Measurements from ENCODE around the gene FSHR.

Gene FSHR

DNA sequence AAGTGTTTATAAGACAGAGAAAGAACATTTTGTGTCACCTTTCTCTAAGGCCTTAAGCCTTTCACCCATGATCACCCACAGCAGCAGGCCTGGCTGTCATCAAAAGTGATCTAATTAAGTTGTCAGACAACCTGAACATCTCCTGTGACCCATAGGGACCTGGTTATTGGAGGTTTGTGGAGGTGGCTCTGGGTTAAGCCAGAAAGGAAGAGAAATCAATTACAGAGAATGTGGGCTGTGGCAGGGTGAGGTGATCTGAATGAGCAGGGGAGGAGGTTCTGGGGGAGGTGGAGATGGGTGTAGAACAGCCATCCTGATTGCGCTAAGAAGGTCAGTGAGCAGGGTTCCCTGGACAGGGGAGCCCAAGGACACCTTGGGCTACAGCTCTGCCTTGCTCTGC is 170.8 kb downstream of the FSHR start:
- H3K4me3 ChIP-seq (ENCODE audit: low read depth in 1 of 5, low read length in 5 of 5): no peak overlapping the region
- H3K9me3 ChIP-seq (ENCODE audit: control insufficient read depth in 5 of 5, low read length in 5 of 5): no peaks in the 10 kb centered on the region
- H3K36me3 ChIP-seq (ENCODE audit: control insufficient read depth in 5 of 5, insufficient read depth in 5 of 5, low read length in 5 of 5): no peaks in the 10 kb centered on the region
- H3K9ac ChIP-seq (ENCODE audit: low read length in 5 of 5): no peak overlapping the region
- no peak overlapping the region for H3K27ac ChIP-seq (ENCODE audit: low read depth, low read length)
- no peaks in the 10 kb centered on the region for H3K27me3 ChIP-seq (ENCODE audit: control insufficient read depth in 5 of 5, insufficient read depth in 4 of 5, low read length in 5 of 5)
- H3K4me1 ChIP-seq (ENCODE audit: control insufficient read depth in 5 of 5, insufficient read depth in 5 of 5, low read length in 5 of 5): no peaks in the 10 kb centered on the region

DNA sequence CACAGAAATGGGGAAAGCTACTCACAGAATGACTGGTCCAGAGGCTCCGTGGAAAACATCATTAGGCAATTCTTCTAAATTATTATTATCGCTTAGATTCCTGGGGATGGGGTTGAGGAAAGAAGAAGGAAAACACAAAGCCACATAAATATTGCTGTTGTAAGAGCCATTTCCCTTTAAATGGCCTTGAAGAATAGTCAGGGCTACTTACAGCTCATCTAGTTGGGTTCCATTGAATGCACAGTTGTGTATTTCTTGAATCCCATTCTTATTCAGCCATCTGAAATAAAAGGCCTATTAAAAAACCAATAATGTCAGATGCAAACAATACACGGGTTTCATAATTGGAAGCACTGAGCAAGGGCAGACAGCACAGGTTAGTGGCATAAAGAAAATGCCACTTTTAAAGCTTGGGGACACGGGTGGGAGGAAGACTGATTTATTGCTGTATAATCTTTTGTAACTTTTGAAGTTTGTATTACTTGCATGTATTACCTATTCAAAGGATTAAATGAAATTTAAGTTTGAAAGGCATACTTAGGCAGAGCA is 171.4 kb downstream of the FSHR start:
- Histone ChIP-seq H3K4me3 (ENCODE audit: low read depth in 1 of 5, low read length in 5 of 5) (no peak overlapping the region), H3K9me3 (ENCODE audit: control insufficient read depth in 5 of 5, low read length in 5 of 5) (no peaks in the 10 kb centered on the region), H3K4me1 (ENCODE audit: control insufficient read depth in 5 of 5, insufficient read depth in 5 of 5, low read length in 5 of 5) (no peaks in the 10 kb centered on the region), H3K36me3 (ENCODE audit: control insufficient read depth in 5 of 5, insufficient read depth in 5 of 5, low read length in 5 of 5) (no peaks in the 10 kb centered on the region), H3K27ac (ENCODE audit: low read depth, low read length) (no peak overlapping the region), H3K27me3 (ENCODE audit: control insufficient read depth in 5 of 5, insufficient read depth in 4 of 5, low read length in 5 of 5) (no peaks in the 10 kb centered on the region), H3K9ac (ENCODE audit: low read length in 5 of 5) (no peak overlapping the region)

GRCh38 chr2:48980846-48981245 is 173.5 kb downstream of the FSHR start:
- Histone ChIP-seq H3K9me3 (ENCODE audit: control insufficient read depth in 5 of 5, low read length in 5 of 5) (no peaks in the 10 kb centered on the region), H3K36me3 (ENCODE audit: control insufficient read depth in 5 of 5, insufficient read depth in 5 of 5, low read length in 5 of 5) (no peaks in the 10 kb centered on the region), H3K9ac (ENCODE audit: low read length in 5 of 5) (no peak overlapping the region)

DNA sequence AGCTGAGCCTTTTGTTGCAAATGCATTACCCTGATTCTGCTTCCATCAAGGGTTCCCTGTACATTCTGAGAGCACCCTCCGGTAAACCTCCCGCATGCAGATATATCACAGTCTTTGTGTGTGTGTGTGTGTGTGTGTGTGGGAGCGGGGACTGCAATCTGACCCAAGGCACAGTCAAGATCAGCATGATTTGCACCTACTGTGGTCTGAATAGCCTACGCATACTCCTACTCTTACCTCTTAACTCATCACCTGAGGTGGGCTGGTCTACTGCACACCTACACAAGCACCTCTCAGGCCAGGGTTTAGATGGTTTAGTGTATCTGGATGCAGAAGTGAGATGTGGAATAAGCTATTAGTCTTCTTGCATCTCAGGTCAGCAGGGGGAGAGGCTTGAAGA is 174.6 kb downstream of the FSHR start:
- Histone ChIP-seq H3K4me1 (ENCODE audit: control insufficient read depth in 5 of 5, insufficient read depth in 5 of 5, low read length in 5 of 5) (no peaks in the 10 kb centered on the region), H3K9ac (ENCODE audit: low read length in 5 of 5) (no peak overlapping the region), H3K4me3 (ENCODE audit: low read depth in 1 of 5, low read length in 5 of 5) (no peak overlapping the region), H3K36me3 (ENCODE audit: control insufficient read depth in 5 of 5, insufficient read depth in 5 of 5, low read length in 5 of 5) (no peaks in the 10 kb centered on the region), H3K27ac (ENCODE audit: low read depth, low read length) (no peak overlapping the region), H3K9me3 (ENCODE audit: control insufficient read depth in 5 of 5, low read length in 5 of 5) (no peaks in the 10 kb centered on the region), H3K27me3 (ENCODE audit: control insufficient read depth in 5 of 5, insufficient read depth in 4 of 5, low read length in 5 of 5) (no peaks in the 10 kb centered on the region)

More at GRCh38 chr2:48980846-48981245, 173.5 kb downstream of the FSHR start:
- no peak overlapping the region for H3K27ac ChIP-seq (ENCODE audit: low read depth, low read length)
- no peak overlapping the region for H3K4me3 ChIP-seq (ENCODE audit: low read depth in 1 of 5, low read length in 5 of 5)
- H3K4me1 ChIP-seq (ENCODE audit: control insufficient read depth in 5 of 5, insufficient read depth in 5 of 5, low read length in 5 of 5): no peaks in the 10 kb centered on the region
- H3K27me3 ChIP-seq (ENCODE audit: control insufficient read depth in 5 of 5, insufficient read depth in 4 of 5, low read length in 5 of 5): no peaks in the 10 kb centered on the region

DNA sequence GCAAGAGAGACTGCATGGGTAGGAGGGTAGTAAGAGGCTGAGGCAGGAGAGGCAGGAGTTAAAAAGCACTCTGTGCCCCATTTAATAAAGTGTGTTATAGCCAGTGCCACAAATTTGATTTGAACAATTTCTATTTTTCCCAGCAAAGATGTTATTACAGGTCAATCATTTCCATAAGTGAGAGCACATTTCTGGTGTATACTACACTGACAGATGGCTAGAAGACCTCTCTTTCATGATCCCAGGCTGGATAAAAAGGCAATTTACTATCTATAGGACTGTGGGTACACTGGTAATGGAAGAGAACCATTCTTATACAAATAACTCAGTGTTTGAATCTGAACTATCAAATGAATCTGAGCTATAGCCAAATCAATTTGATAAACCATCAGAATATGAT is 176.2 kb downstream of the FSHR start:
- Histone ChIP-seq H3K36me3 (ENCODE audit: control insufficient read depth in 5 of 5, insufficient read depth in 5 of 5, low read length in 5 of 5) (no peaks in the 10 kb centered on the region), H3K4me3 (ENCODE audit: low read depth in 1 of 5, low read length in 5 of 5) (no peak overlapping the region), H3K4me1 (ENCODE audit: control insufficient read depth in 5 of 5, insufficient read depth in 5 of 5, low read length in 5 of 5) (no peaks in the 10 kb centered on the region), H3K27ac (ENCODE audit: low read depth, low read length) (no peak overlapping the region), H3K9me3 (ENCODE audit: control insufficient read depth in 5 of 5, low read length in 5 of 5) (no peaks in the 10 kb centered on the region), H3K9ac (ENCODE audit: low read length in 5 of 5) (no peak overlapping the region), H3K27me3 (ENCODE audit: control insufficient read depth in 5 of 5, insufficient read depth in 4 of 5, low read length in 5 of 5) (no peaks in the 10 kb centered on the region)

DNA sequence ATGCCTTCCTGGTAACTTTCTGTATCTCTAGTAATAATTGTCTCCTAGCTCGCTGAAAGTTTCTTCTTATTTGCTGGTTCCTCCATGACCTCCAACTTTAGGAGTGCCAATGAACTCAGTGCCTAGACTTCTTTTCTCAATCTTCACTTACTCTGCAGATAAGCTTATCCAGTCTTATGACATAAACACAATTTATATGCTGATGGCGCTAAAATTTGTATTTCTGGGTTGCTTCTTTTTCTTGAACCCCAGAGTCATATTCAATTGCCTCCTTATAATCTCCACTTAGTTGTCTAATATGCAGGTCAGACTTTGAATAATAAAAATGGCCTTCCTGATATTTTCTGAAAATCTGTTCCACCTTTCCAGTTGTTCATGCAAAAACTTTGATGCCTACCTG is 182.5 kb downstream of the FSHR start:
- H3K36me3 ChIP-seq (ENCODE audit: control insufficient read depth in 5 of 5, insufficient read depth in 5 of 5, low read length in 5 of 5): no peaks in the 10 kb centered on the region
- H3K4me1 ChIP-seq (ENCODE audit: control insufficient read depth in 5 of 5, insufficient read depth in 5 of 5, low read length in 5 of 5): no peaks in the 10 kb centered on the region
- no peak overlapping the region for H3K4me3 ChIP-seq (ENCODE audit: low read depth in 1 of 5, low read length in 5 of 5)
- no peak overlapping the region for H3K27ac ChIP-seq (ENCODE audit: low read depth, low read length)
- H3K27me3 ChIP-seq (ENCODE audit: control insufficient read depth in 5 of 5, insufficient read depth in 4 of 5, low read length in 5 of 5): no peaks in the 10 kb centered on the region
- no peak overlapping the region for H3K9ac ChIP-seq (ENCODE audit: low read length in 5 of 5)
- H3K9me3 ChIP-seq (ENCODE audit: control insufficient read depth in 5 of 5, low read length in 5 of 5): no peaks in the 10 kb centered on the region

- H3K27me3 ChIP-seq (ENCODE audit: control insufficient read depth in 5 of 5, insufficient read depth in 4 of 5, low read length in 5 of 5): no peaks in the 10 kb centered on the region
- H3K9ac ChIP-seq (ENCODE audit: low read length in 5 of 5): no peak overlapping the region
- no peak overlapping the region for H3K27ac ChIP-seq (ENCODE audit: low read depth, low read length)
- H3K9me3 ChIP-seq (ENCODE audit: control insufficient read depth in 5 of 5, low read length in 5 of 5): no peaks in the 10 kb centered on the region
- no peaks in the 10 kb centered on the region for H3K4me1 ChIP-seq (ENCODE audit: control insufficient read depth in 5 of 5, insufficient read depth in 5 of 5, low read length in 5 of 5)
- no peaks in the 10 kb centered on the region for H3K36me3 ChIP-seq (ENCODE audit: control insufficient read depth in 5 of 5, insufficient read depth in 5 of 5, low read length in 5 of 5)
- no peak overlapping the region for H3K4me3 ChIP-seq (ENCODE audit: low read depth in 1 of 5, low read length in 5 of 5)
These were observed 186.3 kb downstream of the FSHR start for GRCh38 chr2:48968011-48968410.

DNA sequence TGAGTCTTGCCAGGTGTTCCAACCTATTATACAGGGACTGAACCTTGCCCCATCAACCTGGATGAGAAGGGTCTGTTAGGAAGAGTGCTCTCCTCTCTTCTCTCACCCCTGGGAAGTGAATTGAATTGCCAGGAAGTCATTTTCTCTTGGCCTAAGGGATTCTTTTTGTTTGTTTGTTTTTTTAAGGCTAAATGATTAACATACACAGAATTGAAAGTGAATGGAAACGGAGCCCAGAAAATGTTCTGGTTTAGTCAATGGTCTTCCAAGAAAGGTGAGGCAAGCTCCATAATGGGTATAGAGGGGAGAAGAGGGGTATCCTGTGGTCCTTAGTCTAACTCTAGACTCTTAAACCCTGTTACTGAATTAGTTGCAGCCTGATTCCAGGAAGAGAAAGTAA is 189.1 kb downstream of the FSHR start:
- H3K27me3 ChIP-seq (ENCODE audit: control insufficient read depth in 5 of 5, insufficient read depth in 4 of 5, low read length in 5 of 5): no peaks in the 10 kb centered on the region
- H3K9ac ChIP-seq (ENCODE audit: low read length in 5 of 5): no peak overlapping the region
- H3K4me1 ChIP-seq (ENCODE audit: control insufficient read depth in 5 of 5, insufficient read depth in 5 of 5, low read length in 5 of 5): peaks cover 0 to 13% (median 6%) of the 10 kb centered on the region in 5 donors
- no peaks in the 10 kb centered on the region for H3K36me3 ChIP-seq (ENCODE audit: control insufficient read depth in 5 of 5, insufficient read depth in 5 of 5, low read length in 5 of 5)
- no peaks in the 10 kb centered on the region for H3K9me3 ChIP-seq (ENCODE audit: control insufficient read depth in 5 of 5, low read length in 5 of 5)
- H3K4me3 ChIP-seq (ENCODE audit: low read depth in 1 of 5, low read length in 5 of 5): no peak overlapping the region
- H3K27ac ChIP-seq (ENCODE audit: low read depth, low read length): no peak overlapping the region

GRCh38 chr2:48961009-48961408 is 193.3 kb downstream of the FSHR start:
- H3K27me3 ChIP-seq (ENCODE audit: control insufficient read depth in 5 of 5, insufficient read depth in 4 of 5, low read length in 5 of 5): no peaks in the 10 kb centered on the region
- H3K9me3 ChIP-seq (ENCODE audit: control insufficient read depth in 5 of 5, low read length in 5 of 5): no peaks in the 10 kb centered on the region
- no peaks in the 10 kb centered on the region for H3K36me3 ChIP-seq (ENCODE audit: control insufficient read depth in 5 of 5, insufficient read depth in 5 of 5, low read length in 5 of 5)

DNA sequence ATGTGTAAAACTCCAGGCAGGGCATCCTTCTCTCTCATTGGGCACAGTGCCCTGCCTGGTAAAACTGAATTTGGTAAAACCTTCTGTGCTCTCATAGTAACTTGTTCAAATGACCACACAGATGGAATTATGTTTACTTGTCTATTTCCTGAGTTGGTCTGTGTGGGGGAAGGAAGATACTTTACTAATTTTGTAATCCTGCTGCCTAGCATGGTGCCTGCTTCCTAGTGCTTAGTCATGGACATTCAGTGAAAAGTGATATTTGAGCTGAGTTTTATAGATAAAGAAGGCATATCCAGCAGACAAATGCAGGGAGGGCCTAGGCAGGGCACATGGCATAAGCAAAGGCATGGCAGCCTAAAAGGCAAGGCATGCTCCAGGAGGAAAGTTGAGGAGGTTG is 199.4 kb downstream of the FSHR start:
- peaks cover 0 to 12% (median 9%) of the 10 kb centered on the region in 5 donors for H3K4me1 ChIP-seq (ENCODE audit: control insufficient read depth in 5 of 5, insufficient read depth in 5 of 5, low read length in 5 of 5)

More at GRCh38 chr2:48961009-48961408, 193.3 kb downstream of the FSHR start:
- H3K27ac ChIP-seq (ENCODE audit: low read depth, low read length): no peak overlapping the region
- no peak overlapping the region for H3K4me3 ChIP-seq (ENCODE audit: low read depth in 1 of 5, low read length in 5 of 5)
- H3K9ac ChIP-seq (ENCODE audit: low read length in 5 of 5): no peak overlapping the region
- H3K4me1 ChIP-seq (ENCODE audit: control insufficient read depth in 5 of 5, insufficient read depth in 5 of 5, low read length in 5 of 5): peaks cover 0 to 13% (median 6%) of the 10 kb centered on the region in 5 donors

DNA sequence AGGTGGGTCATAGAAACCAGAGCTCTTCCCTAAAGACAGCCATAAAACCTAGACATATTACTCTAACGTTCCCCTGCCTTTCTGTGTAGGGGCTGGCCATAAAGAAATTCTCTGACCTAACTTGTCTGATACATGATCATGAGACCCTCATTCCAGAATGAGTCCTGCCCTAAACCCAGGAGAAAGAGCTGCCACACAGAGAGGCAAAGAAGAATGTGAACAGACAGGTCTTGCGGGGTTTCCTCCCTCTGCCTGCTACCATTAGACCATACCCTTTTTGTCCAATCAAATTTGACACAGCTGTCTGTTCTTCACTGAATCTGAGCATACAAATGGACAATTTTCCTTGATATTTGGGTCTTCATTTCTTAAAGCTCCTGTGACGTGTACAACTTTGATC is 200.0 kb downstream of the FSHR start:
- Histone ChIP-seq H3K4me1 (ENCODE audit: control insufficient read depth in 5 of 5, insufficient read depth in 5 of 5, low read length in 5 of 5) (peaks cover 0 to 12% (median 9%) of the 10 kb centered on the region in 5 donors), H3K4me3 (ENCODE audit: low read depth in 1 of 5, low read length in 5 of 5) (no peak overlapping the region), H3K27ac (ENCODE audit: low read depth, low read length) (no peak overlapping the region), H3K9ac (ENCODE audit: low read length in 5 of 5) (no peak overlapping the region), H3K36me3 (ENCODE audit: control insufficient read depth in 5 of 5, insufficient read depth in 5 of 5, low read length in 5 of 5) (no peaks in the 10 kb centered on the region), H3K9me3 (ENCODE audit: control insufficient read depth in 5 of 5, low read length in 5 of 5) (no peaks in the 10 kb centered on the region), H3K27me3 (ENCODE audit: control insufficient read depth in 5 of 5, insufficient read depth in 4 of 5, low read length in 5 of 5) (no peaks in the 10 kb centered on the region)

More for the DNA sequence above, 199.4 kb downstream of the FSHR start:
- H3K4me3 ChIP-seq (ENCODE audit: low read depth in 1 of 5, low read length in 5 of 5): no peak overlapping the region
- no peak overlapping the region for H3K9ac ChIP-seq (ENCODE audit: low read length in 5 of 5)
- H3K9me3 ChIP-seq (ENCODE audit: control insufficient read depth in 5 of 5, low read length in 5 of 5): no peaks in the 10 kb centered on the region
- H3K27me3 ChIP-seq (ENCODE audit: control insufficient read depth in 5 of 5, insufficient read depth in 4 of 5, low read length in 5 of 5): no peaks in the 10 kb centered on the region
- H3K36me3 ChIP-seq (ENCODE audit: control insufficient read depth in 5 of 5, insufficient read depth in 5 of 5, low read length in 5 of 5): no peaks in the 10 kb centered on the region
- H3K27ac ChIP-seq (ENCODE audit: low read depth, low read length): no peak overlapping the region
